ENCODE results near the gene PIAS1.
"Not testable (repeated sequence)": the region's sequence is repeated elsewhere in the genome, so short reads cannot be mapped to it uniquely, and the experiment has no call there.

The PIAS1 gene

DNA sequence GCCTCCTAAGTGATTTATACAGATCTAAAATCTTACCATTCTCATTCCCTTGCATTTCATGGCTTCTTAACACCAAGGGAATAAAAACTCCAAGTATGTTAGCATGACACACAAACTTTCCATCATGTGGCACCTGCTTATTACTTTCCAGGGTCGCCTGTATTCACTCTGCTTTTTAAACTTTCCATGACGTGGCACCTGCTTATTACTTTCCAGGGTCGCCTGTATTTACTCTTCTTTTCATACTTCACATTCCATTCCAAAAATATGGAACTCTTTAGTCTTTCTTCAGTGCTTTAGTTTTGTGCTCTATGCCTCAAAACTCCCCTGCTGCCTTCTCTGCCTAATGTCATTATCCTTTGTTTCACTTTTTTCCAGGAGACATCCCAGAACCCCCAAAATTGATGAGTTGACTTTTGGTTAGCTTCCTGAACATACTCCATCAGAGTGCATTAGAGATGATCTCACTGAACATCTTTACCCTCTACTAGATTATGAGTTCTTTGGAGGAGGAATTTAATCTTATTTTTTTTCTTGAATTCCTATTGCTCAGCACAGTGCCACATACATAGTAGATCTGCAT is 104.0 kb downstream of the PIAS1 start:
- Histone ChIP-seq H3K4me2 (no peak overlapping the region), H3K36me3 (peaks cover 90% of the 10 kb centered on the region), H3K27ac (no peak overlapping the region), H4K20me1 (no peaks in the 10 kb centered on the region), H3K4me1 (no peaks in the 10 kb centered on the region), H3K9ac (no peak overlapping the region), H3K27me3 (no peaks in the 10 kb centered on the region), H3K9me3 (peaks cover 6% of the 10 kb centered on the region), H3K4me3 (no peak overlapping the region)
- no peak for TF ChIP-seq Cebpa-rat (IDR thresholded peaks at IDR 0.05)

DNA sequence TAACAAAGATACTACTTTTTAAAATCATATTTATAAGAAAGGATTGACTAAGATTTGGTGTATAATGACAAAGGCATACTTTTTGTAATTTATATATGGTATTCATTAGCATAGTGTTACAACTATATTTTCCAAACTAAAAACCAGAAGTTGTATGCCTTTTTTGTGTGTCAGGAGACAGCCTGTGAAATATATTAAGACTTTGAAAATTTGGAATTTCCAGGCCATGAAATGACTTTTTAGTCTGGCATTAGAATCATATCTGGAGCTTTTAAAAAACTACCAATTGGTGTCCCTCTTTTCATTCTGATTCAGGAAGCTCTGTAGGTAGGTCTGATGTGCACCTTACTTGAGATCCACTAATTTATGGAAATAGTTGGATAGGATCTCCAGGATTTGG is 109.1 kb downstream of the PIAS1 start:
- TF ChIP-seq Cebpa-rat (IDR thresholded peaks at IDR 0.05): no peak
- H3K27ac ChIP-seq: no peak overlapping the region
- no peak overlapping the region for H3K9ac ChIP-seq
- no peak overlapping the region for H3K4me3 ChIP-seq
- H3K9me3 ChIP-seq: peaks cover 6% of the 10 kb centered on the region
- H3K36me3 ChIP-seq: peaks cover 81% of the 10 kb centered on the region
- H3K4me2 ChIP-seq: no peak overlapping the region
- H3K27me3 ChIP-seq: no peaks in the 10 kb centered on the region
- H4K20me1 ChIP-seq: no peaks in the 10 kb centered on the region
- no peaks in the 10 kb centered on the region for H3K4me1 ChIP-seq

DNA sequence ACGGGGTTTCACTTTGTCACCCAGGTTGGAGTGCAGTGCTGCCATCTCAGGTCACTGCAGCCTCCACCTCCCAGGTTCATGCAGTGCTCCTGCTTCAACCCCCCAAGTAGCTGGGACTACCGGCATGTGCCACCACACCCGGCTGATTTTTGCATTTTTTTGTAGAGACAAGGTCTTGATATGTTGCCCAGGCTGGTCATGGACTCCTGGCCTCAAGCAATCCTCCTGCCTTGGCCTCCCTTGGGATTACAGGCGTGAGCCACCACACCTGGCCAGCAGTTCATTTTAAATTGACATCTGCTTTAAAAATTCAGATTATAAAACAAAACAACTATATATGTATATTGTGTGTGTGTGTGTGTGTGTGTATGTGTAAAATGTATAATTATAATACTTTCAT is 112.7 kb downstream of the PIAS1 start:
- H3K27ac ChIP-seq: no peak overlapping the region
- H3K4me2 ChIP-seq: no peak overlapping the region
- peaks cover 73% of the 10 kb centered on the region for H3K36me3 ChIP-seq
- H3K9me3 ChIP-seq: peaks cover 1% of the 10 kb centered on the region; the same call in 1 of the 2 replicates
- no peak overlapping the region for H3K4me3 ChIP-seq
- no peaks in the 10 kb centered on the region for H3K4me1 ChIP-seq
- no peak overlapping the region for H3K9ac ChIP-seq
- no peak for TF ChIP-seq Cebpa-rat (IDR thresholded peaks at IDR 0.05)
- H4K20me1 ChIP-seq: no peaks in the 10 kb centered on the region
- H3K27me3 ChIP-seq: no peaks in the 10 kb centered on the region

DNA sequence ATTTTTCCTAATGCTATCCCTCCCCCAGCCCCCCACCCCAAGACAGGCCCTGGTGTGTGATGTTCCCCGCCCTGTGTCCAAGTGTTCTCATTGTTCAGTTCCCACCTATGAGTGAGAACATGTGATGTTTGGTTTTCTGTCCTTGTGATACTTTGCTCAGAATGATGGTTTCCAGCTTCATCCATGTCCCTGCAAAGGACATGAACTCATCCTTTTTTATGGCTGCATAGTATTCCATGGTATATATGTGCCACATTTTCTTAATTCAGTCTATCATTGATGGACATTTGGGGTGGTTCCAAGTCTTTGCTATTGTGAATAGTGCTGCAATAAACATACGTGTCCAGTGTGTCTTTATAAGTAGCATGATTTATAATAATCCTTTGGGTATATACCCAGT is 117.9 kb downstream of the PIAS1 start:
- not testable (repeated sequence) for H3K27me3 ChIP-seq, H3K4me1 ChIP-seq, H3K4me2 ChIP-seq, H3K4me3 ChIP-seq, H3K27ac ChIP-seq, H4K20me1 ChIP-seq, H3K9me3 ChIP-seq, H3K9ac ChIP-seq
- H3K36me3 ChIP-seq: peaks cover 71% of the 10 kb centered on the region

- H4K20me1 ChIP-seq: no peaks in the 10 kb centered on the region
- H3K27ac ChIP-seq: no peak overlapping the region
- no peak overlapping the region for H3K4me3 ChIP-seq
- H3K4me2 ChIP-seq: no peak overlapping the region
- H3K4me1 ChIP-seq: no peaks in the 10 kb centered on the region
- H3K9me3 ChIP-seq: no peaks in the 10 kb centered on the region
- TF ChIP-seq Cebpa-rat (IDR thresholded peaks at IDR 0.05): no peak
- H3K36me3 ChIP-seq: peaks cover 76% of the 10 kb centered on the region
- H3K27me3 ChIP-seq: no peaks in the 10 kb centered on the region
- no peak overlapping the region for H3K9ac ChIP-seq
Observed at GRCh38 chr15:68173119-68173518, 119.0 kb downstream of the PIAS1 start.

DNA sequence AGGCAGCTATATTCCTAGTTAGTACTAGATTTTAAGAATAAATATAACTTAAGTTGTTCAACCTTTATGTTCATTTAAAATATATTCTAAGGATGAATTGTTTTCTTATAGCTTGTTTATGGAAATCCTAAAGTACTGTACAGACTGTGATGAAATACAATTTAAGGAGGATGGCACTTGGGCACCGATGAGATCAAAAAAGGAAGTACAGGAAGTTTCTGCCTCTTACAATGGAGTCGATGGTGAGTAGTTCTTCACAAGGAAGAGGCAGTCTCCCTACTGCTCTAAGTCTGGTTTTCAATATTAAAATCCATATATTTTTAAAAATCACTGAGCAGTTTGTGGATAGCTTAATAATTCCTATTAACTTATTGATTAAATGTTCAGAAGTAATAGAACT is 121.4 kb downstream of the PIAS1 start:
- H3K9me3 ChIP-seq: no peaks in the 10 kb centered on the region
- peaks cover 70% of the 10 kb centered on the region for H3K36me3 ChIP-seq
- no peaks in the 10 kb centered on the region for H4K20me1 ChIP-seq
- H3K9ac ChIP-seq: no peak overlapping the region
- H3K4me1 ChIP-seq: no peaks in the 10 kb centered on the region
- no peak overlapping the region for H3K27ac ChIP-seq
- H3K4me2 ChIP-seq: no peak overlapping the region
- H3K4me3 ChIP-seq: no peak overlapping the region
- no peak for TF ChIP-seq Cebpa-rat (IDR thresholded peaks at IDR 0.05)
- H3K27me3 ChIP-seq: no peaks in the 10 kb centered on the region

DNA sequence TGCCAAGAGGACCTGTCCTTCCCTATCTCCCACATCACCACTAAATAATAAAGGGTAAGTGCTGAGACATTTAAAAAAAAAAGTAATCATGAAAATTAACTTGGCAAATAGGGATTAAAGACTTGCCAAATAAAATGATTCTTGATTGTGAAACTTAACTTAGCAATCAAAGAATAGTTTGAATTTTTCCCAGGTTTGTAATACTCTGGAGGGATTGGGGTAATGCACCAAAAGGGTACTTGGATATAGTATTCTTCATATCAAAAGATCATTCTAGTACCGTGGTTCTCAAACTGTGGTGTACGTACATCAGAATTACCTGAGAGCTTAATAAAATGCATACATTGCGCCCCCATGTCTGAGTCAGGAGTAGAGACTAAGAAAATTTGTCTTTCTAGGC is 122.5 kb downstream of the PIAS1 start:
- Histone ChIP-seq H3K4me2 (no peak overlapping the region), H4K20me1 (no peaks in the 10 kb centered on the region), H3K36me3 (peaks cover 72% of the 10 kb centered on the region), H3K27me3 (no peaks in the 10 kb centered on the region), H3K9ac (no peak overlapping the region), H3K27ac (no peak overlapping the region), H3K9me3 (no peaks in the 10 kb centered on the region), H3K4me3 (no peak overlapping the region), H3K4me1 (no peaks in the 10 kb centered on the region)
- TF ChIP-seq Cebpa-rat (IDR thresholded peaks at IDR 0.05): no peak

DNA sequence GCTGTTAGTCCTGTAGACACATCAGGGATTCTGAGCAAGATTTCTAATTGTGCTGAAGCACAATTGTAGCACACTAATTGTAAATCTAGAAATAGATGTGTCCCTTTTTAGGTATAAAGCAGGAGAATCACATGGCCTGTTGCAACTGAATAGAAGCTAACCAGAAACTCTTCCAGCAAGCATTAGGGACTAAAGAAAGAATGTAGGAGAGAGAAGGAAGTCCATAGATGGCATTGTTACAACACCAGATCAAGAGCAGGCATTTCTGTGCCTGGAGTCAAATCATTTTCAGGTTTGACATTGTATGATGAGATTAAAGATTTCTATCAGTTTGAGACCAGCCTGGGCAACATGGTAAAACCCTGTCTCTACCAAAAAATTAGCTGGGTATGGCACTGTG is 123.6 kb downstream of the PIAS1 start:
- no peaks in the 10 kb centered on the region for H3K9me3 ChIP-seq
- H3K4me1 ChIP-seq: no peaks in the 10 kb centered on the region
- H3K4me2 ChIP-seq: no peak overlapping the region
- H3K27me3 ChIP-seq: no peaks in the 10 kb centered on the region
- H3K36me3 ChIP-seq: peaks cover 76% of the 10 kb centered on the region
- no peak overlapping the region for H3K27ac ChIP-seq
- TF ChIP-seq Cebpa-rat (IDR thresholded peaks at IDR 0.05): no peak
- no peak overlapping the region for H3K4me3 ChIP-seq
- H4K20me1 ChIP-seq: no peaks in the 10 kb centered on the region
- H3K9ac ChIP-seq: no peak overlapping the region

DNA sequence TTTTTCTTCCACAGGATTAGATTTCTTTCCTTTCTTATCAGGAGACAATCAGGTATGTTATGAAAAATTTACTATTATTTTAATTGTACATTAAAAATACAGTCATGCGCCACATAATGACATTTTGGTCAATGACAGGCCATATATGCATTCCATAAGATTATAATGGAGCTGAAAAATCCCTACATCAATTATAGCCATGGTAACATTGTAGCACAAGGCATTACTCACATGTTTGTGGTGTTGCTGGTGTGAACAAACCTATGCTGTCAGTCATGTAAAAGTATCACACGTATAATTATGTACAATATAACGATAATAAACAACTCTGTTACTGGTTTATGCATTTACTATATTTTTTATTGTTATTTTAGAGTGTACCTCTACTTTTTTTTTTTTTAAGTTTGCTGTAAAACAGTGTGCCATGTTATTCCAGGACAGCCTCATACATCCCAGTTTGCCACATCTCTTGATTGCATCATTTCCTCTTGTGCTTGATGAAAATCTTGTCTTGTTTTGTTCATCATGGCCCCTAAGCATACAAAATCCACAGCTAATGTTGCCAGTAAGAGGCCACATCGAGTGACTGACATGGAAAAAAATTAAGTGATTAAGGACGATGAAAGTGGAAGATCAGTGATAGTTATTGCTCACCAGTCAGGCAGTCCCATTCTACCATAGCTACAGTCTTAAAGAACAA is 129.7 kb downstream of the PIAS1 start:
- TF ChIP-seq Cebpa-rat (IDR thresholded peaks at IDR 0.05): no peak
- H4K20me1 ChIP-seq: no peaks in the 10 kb centered on the region
- no peak overlapping the region for H3K27ac ChIP-seq
- no peak overlapping the region for H3K9ac ChIP-seq
- no peaks in the 10 kb centered on the region for H3K4me1 ChIP-seq
- H3K4me3 ChIP-seq: no peak overlapping the region
- H3K36me3 ChIP-seq: peaks cover 90% of the 10 kb centered on the region
- no peaks in the 10 kb centered on the region for H3K27me3 ChIP-seq
- no peaks in the 10 kb centered on the region for H3K9me3 ChIP-seq
- no peak overlapping the region for H3K4me2 ChIP-seq

DNA sequence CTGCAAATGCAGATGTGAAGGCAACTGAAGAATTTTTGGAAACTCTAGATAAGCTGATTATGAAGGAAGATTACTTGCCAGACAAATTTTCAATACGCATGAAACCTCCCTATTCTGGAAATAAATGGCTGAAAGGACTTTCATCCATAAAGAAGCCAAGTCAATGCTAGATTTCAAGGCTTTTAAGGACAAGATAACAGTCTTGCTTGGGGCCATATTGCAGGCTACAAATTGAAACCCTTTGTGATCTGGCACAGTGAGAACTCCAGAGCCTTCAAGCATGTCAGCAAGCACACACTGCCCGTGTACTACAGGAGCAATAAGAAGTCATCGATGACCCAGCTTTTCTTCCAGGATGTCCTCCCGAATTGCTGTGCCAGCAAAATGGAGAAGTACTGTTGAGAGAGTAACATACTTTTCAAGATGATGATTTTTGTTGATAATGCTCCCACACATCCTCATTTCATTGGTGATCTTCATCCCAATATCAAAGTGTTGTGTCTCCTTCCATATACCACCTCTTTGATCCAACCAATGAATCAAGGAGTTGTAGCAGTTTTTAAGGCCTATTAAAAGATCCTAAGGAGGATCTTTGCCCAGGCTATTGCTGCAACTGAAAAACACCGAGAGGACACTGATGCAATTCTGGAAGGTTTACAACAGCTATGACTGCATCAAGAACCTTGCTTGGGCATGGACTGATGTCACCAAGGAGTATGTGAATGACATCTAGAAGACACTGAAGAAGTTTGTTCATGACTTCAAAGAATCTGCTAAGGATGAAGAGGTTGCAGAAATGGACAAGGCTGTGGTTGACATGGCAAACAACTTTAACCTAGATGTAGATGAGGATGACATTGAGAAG is 130.7 kb downstream of the PIAS1 start:
- TF ChIP-seq Cebpa-rat (IDR thresholded peaks at IDR 0.05): no peak
- Histone ChIP-seq H3K4me3 (no peak overlapping the region), H3K4me2 (no peak overlapping the region), H3K4me1 (no peaks in the 10 kb centered on the region), H3K27me3 (no peaks in the 10 kb centered on the region), H4K20me1 (no peaks in the 10 kb centered on the region), H3K27ac (no peak overlapping the region), H3K9ac (no peak overlapping the region), H3K36me3 (peaks cover 96% of the 10 kb centered on the region), H3K9me3 (no peaks in the 10 kb centered on the region)

Data from BLaER1 (cell line).